Nucleus accumbens (tissue), 56 donors: Measurements from ENCODE around the gene CYP3A5.
A peak's percentile ranks its signal among the peaks of the same experiment; 100 is the strongest.

Experiments
- DNase-seq, 56 donors: peaks; one replicate each; lab custom pipeline; 2025; lab: John Stamatoyannopoulos, UW

The CYP3A5 gene

GRCh38 chr7:99617192-99617781, 62.5 kb downstream of the CYP3A5 start:
- no peak for DNase-seq

GRCh38 chr7:99616359-99617191, 63.2 kb downstream of the CYP3A5 start, which contains the start of gene ZSCAN25:
Gene ZSCAN25 (plus strand): TSS chr7:99616946. CDS start chr7:99619607, 2,661 bp downstream.
- DNase-seq: peak; percentile 32 to 91 (median 76)

GRCh38 chr7:99615989-99616358, 63.8 kb downstream of the CYP3A5 start:
- DNase-seq: no peak

DNA sequence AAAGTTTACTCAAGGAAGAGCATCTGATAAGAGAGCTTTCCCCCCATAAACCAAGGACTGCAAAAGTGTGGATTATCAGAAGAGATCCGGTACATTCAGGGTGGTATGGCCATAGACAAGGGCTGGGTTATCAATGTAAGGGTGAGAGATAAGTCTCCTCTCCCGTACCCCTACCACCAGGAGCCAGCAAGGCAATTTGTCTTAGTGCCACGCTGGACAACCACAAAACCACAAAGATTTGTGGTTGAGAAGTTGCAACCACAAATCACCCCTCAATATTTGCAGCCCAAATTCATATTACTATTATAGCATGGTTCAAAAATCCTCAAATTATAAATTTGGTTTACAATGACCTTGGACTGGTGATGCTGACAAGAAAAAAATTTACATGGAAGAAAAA, 65.3 kb downstream of the CYP3A5 start:
- no peak for DNase-seq

GRCh38 chr7:99607548-99607947, 72.2 kb downstream of the CYP3A5 start:
- DNase-seq: no peak

- DNase-seq: no peak
Observed at GRCh38 chr7:99606531-99606930, 73.3 kb downstream of the CYP3A5 start.

DNA sequence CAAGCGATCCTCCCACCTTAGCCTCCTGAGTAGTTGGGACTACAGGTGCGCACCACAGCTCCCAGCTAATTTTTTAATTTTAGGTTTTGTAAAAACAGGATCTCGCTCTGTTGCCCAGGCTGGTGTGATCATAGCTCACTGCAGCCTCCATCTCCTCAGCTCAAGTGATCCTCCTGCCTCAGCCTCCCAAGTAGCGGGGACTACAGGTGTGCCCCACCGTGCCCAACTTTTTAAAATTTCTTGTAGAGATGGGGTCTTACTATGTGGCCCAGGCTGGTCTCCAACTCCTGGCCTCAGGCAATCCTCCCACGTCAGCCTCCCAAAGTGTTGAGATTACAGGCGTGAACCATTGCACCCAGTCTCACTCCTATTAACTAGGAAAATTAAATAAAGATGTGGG, 74.3 kb downstream of the CYP3A5 start:
- DNase-seq: no peak

DNA sequence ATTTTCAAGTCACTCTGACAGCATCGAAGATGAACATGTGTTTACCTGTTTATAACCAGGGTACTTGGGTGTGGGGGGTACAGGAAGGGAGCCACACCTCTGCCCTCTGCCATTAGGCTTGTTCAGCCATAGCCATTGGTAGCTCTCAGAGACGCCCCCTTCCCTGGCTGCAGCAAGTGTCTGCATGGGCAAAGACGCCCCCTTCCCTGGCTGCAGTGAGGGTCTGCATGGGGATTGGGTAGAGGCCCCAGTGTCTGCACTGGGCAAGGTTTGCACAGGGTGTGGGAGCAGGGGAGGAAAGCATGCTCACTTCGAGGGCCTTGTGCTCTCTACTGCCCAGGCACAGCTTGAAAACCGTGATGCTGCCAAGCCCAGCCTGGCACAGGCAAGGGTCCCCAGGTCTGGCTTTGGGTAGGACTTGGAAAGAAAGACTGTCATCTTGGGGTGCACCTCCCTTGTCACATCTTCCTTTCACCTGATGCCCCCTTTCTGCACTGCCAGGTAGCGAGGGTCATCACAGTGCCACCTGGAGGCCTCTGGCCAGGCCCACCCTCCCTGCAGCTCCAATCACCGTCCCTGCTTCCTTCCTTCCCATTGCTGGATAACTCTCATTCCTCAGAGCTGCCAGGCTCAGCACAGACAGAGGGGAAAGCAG, 78.0 kb downstream of the CYP3A5 start:
- DNase-seq: no peak

GRCh38 chr7:99599836-99600235, 80.0 kb downstream of the CYP3A5 start:
- DNase-seq: no peak
